Mucosa of rectum (tissue), 2 donors: ENCODE results near the gene AADAC.
"Not testable (repeated sequence)": the region's sequence is repeated elsewhere in the genome, so short reads cannot be mapped to it uniquely, and the experiment has no call there.

ENCODE experiments used
- H3K27ac ChIP-seq, 2 donors: one replicate each; pipeline ENCODE4 v1.7.0; 2013; ENCODE audit warnings: inconsistent platforms in 2 of 2, low read depth in 2 of 2, low read length in 2 of 2
- H3K27me3 ChIP-seq, 2 donors: one replicate each; pipeline ENCODE4 v1.7.0; 2013; ENCODE audit warnings: low read length in 2 of 2; ENCODE audit not compliant: control insufficient read depth in 2 of 2, insufficient read depth in 2 of 2
- H3K36me3 ChIP-seq, 2 donors: one replicate each; pipeline ENCODE4 v1.7.0; 2013; ENCODE audit warnings: low read length in 2 of 2; ENCODE audit not compliant: control insufficient read depth in 2 of 2, insufficient read depth in 2 of 2
- H3K4me1 ChIP-seq, 2 donors: one replicate each; pipeline ENCODE4 v1.7.0; 2013; ENCODE audit warnings: low read length in 2 of 2, mild to moderate bottlenecking in 1 of 2; ENCODE audit not compliant: control insufficient read depth in 2 of 2, insufficient read depth in 2 of 2
- H3K4me3 ChIP-seq, 2 donors: one replicate each; pipeline ENCODE4 v1.7.0; 2013; ENCODE audit warnings: low read length in 2 of 2
- H3K9ac ChIP-seq, 2 donors: one replicate each; pipeline ENCODE4 v1.7.0; 2013; ENCODE audit warnings: low read length in 2 of 2, low read depth in 1 of 2, mild to moderate bottlenecking in 1 of 2
- H3K9me3 ChIP-seq, 2 donors: one replicate each; pipeline ENCODE4 v1.7.0; 2013; ENCODE audit warnings: low read length in 2 of 2; ENCODE audit not compliant: control insufficient read depth in 2 of 2
- donor health status: healthy.
- donor health status: Normal muscosa, but diverticular disease.

Gene AADAC

GRCh38 chr3:151775314-151776258 is 38.3 kb upstream of the AADAC start:
- Histone ChIP-seq H3K9ac (no peak overlapping the region), H3K9me3 (no peaks in the 10 kb centered on the region), H3K4me1 (peaks cover 3 to 6% of the 10 kb centered on the region in 2 donors), H3K27ac (no peak overlapping the region), H3K4me3 (no peak overlapping the region), H3K36me3 (no peaks in the 10 kb centered on the region), H3K27me3 (no peaks in the 10 kb centered on the region)

GRCh38 chr3:151776259-151776740 is 37.6 kb upstream of the AADAC start:
- Histone ChIP-seq H3K27ac (no peak overlapping the region), H3K9me3 (no peaks in the 10 kb centered on the region), H3K36me3 (no peaks in the 10 kb centered on the region), H3K9ac (no peak overlapping the region), H3K4me3 (no peak overlapping the region), H3K27me3 (no peaks in the 10 kb centered on the region), H3K4me1 (peaks cover 1 to 3% of the 10 kb centered on the region in 2 donors)

- no peaks in the 10 kb centered on the region for H3K4me1 ChIP-seq
- no peaks in the 10 kb centered on the region for H3K27me3 ChIP-seq
- H3K27ac ChIP-seq = no peak overlapping the region
- H3K4me3 ChIP-seq = no peak overlapping the region
- no peaks in the 10 kb centered on the region for H3K36me3 ChIP-seq
- no peaks in the 10 kb centered on the region for H3K9me3 ChIP-seq
- no peak overlapping the region for H3K9ac ChIP-seq
Observed at GRCh38 chr3:151777880-151778279, 36.0 kb upstream of the AADAC start.

GRCh38 chr3:151787626-151788025 is 26.3 kb upstream of the AADAC start:
- Histone ChIP-seq H3K27ac (no peak overlapping the region), H3K9me3 (no peaks in the 10 kb centered on the region), H3K36me3 (no peaks in the 10 kb centered on the region), H3K9ac (no peak overlapping the region), H3K27me3 (no peaks in the 10 kb centered on the region), H3K4me3 (no peak overlapping the region), H3K4me1 (no peaks in the 10 kb centered on the region)

- Histone ChIP-seq H3K36me3 (no peaks in the 10 kb centered on the region), H3K9ac (no peak overlapping the region), H3K27me3 (no peaks in the 10 kb centered on the region), H3K27ac (no peak overlapping the region), H3K4me1 (no peaks in the 10 kb centered on the region), H3K4me3 (no peak overlapping the region), H3K9me3 (no peaks in the 10 kb centered on the region)
Observed at GRCh38 chr3:151788401-151788800, 25.5 kb upstream of the AADAC start.

GRCh38 chr3:151789853-151790463 is 24.0 kb upstream of the AADAC start:
- H3K4me3 ChIP-seq = no peak overlapping the region
- H3K36me3 ChIP-seq = no peaks in the 10 kb centered on the region
- no peaks in the 10 kb centered on the region for H3K9me3 ChIP-seq
- H3K27me3 ChIP-seq = no peaks in the 10 kb centered on the region
- no peak overlapping the region for H3K9ac ChIP-seq
- no peaks in the 10 kb centered on the region for H3K4me1 ChIP-seq
- H3K27ac ChIP-seq = no peak overlapping the region

GRCh38 chr3:151790763-151791162 is 23.2 kb upstream of the AADAC start:
- H3K4me1 ChIP-seq, H3K4me3 ChIP-seq, H3K9ac ChIP-seq, H3K36me3 ChIP-seq, H3K27ac ChIP-seq, H3K27me3 ChIP-seq, H3K9me3 ChIP-seq: not testable (repeated sequence)

GRCh38 chr3:151792411-151792810 is 21.5 kb upstream of the AADAC start:
- H3K9ac ChIP-seq = no peak overlapping the region
- no peaks in the 10 kb centered on the region for H3K36me3 ChIP-seq
- no peak overlapping the region for H3K27ac ChIP-seq

GRCh38 chr3:151793636-151794035 is 20.3 kb upstream of the AADAC start:
- no peak overlapping the region for H3K4me3 ChIP-seq
- no peaks in the 10 kb centered on the region for H3K27me3 ChIP-seq
- H3K9ac ChIP-seq = no peak overlapping the region
- H3K4me1 ChIP-seq = no peaks in the 10 kb centered on the region
- no peaks in the 10 kb centered on the region for H3K36me3 ChIP-seq
- H3K9me3 ChIP-seq = no peaks in the 10 kb centered on the region
- no peak overlapping the region for H3K27ac ChIP-seq

More at GRCh38 chr3:151792411-151792810, 21.5 kb upstream of the AADAC start:
- Histone ChIP-seq H3K4me1 (no peaks in the 10 kb centered on the region), H3K27me3 (no peaks in the 10 kb centered on the region), H3K9me3 (no peaks in the 10 kb centered on the region), H3K4me3 (no peak overlapping the region)

GRCh38 chr3:151794080-151794479 is 19.8 kb upstream of the AADAC start:
- Histone ChIP-seq H3K9me3 (no peaks in the 10 kb centered on the region), H3K4me3 (no peak overlapping the region), H3K9ac (no peak overlapping the region), H3K27me3 (no peaks in the 10 kb centered on the region), H3K27ac (no peak overlapping the region), H3K4me1 (no peaks in the 10 kb centered on the region), H3K36me3 (no peaks in the 10 kb centered on the region)
